IMR-90 (cell line): ENCODE measurements around the gene TGM1. TPM values are rescaled to one million over a fixed set of nuclear protein-coding genes. Genes with fewer than 3 reads are reported as not detected.

Source experiments
- CEBPB ChIP-seq: IDR thresholded peaks from 2 replicates; pipeline ENCODE4 v1.6.1; 2012; ENCODE audit warnings: low read depth, low read length, improper control_type of control experiment
- FOS ChIP-seq: fragments of 150-350 bp; IDR thresholded peaks from 2 replicates; pipeline ENCODE4 v1.6.1; 2016; ENCODE audit warnings: low read depth, low read length
- MAFK ChIP-seq: IDR thresholded peaks from 2 replicates; pipeline ENCODE4 v1.6.1; 2012; ENCODE audit warnings: low read depth, low read length, improper control_type of control experiment
- SMC3 ChIP-seq: fragments of 150-350 bp; IDR thresholded peaks from 2 replicates; pipeline ENCODE4 v1.6.1; 2016; ENCODE audit warnings: low read depth, mild to moderate bottlenecking, antibody characterized with exemption, low read length, moderate library complexity
- USF2 ChIP-seq: fragments of 150-350 bp; IDR thresholded peaks from 2 replicates; pipeline ENCODE4 v1.6.1; 2017; ENCODE audit warnings: mild to moderate bottlenecking, antibody characterized with exemption, low read length, low read depth
- polyA plus RNA-seq, 3 experiments: library from polyadenylated mRNA; depleted of rRNA; stranded (reverse); fragments of >200 nt; gene quantifications; 2 replicates each; pipeline ENCODE4 v1.2.3, GENCODE V29; 2012; ENCODE audit warnings: low replicate concordance in 1 of 3
- total RNA-seq: library from RNA; depleted of rRNA; stranded (reverse); fragments of >200 nt; gene quantifications from 2 replicates; pipeline ENCODE4 v1.2.3, GENCODE V29; 2012

The TGM1 gene
- total and polyA plus RNA-seq, 2 of the 4 experiments (the other 2 are of a cell fraction) = 0.72 to 3.3 TPM

DNA sequence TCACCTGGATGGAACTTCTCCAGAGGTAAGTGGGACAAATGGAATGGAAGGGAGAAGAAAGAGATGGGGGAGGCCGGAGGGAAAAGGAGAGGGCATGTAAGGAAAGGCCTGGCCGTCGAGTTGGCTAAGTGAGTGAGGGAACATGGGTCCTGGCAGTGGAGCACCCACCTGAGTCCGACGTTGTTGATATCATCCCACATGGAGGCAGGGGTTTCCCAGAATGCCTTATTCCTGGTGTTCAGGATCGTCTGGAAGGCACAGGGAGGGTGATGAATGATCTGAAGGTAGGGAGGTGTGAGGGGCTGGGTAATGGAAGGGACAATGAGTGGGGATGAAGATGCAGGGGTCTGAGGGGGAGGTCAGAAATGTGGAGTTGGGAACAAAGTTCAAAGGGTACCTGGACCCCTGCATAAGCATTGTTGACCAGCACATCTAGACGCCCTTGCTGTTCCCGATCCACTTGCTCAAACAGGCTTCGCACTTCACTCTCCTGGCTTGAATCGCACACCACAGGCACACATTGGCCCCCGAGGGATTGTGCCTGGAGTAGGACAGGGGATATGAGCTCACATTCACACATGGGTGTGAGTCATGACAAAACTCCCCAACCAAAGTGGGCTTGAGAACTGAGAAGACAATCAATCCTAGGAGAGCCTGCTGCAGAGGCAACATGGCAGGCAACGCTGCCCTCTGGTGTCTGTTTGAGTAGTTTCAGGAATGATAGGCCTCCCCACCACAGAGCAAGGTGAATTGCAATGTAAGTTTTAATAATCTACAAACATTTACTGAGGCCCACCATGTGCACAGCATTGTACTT lies 33.6 kb upstream of the TGM1 start (continued):
- TF ChIP-seq USF2 = peak; percentile 49; the same call in 1 of the 2 replicates
- peak; percentile 94 for TF ChIP-seq SMC3
- no peak; the same call in 1 of the 2 replicates for TF ChIP-seq CEBPB
- peak; percentile 65; the same call in 1 of the 2 replicates for TF ChIP-seq FOS
- no peak for TF ChIP-seq MAFK
